ENCODE results near the gene CCSER1.

Gene CCSER1

GRCh38 chr4:90598741-90599140, 471.5 kb downstream of the CCSER1 start:
- DNase-seq (ENCODE audit: low read depth), result no peak
- H3K4me3 ChIP-seq (ENCODE audit: control insufficient read depth, low read depth, low read length), result no peak overlapping the region
- no peak for TF ChIP-seq CTCF (IDR thresholded peaks at IDR 0.05; ENCODE audit: control insufficient read depth, insufficient read depth, low read depth, low read length, missing control alignments)

GRCh38 chr4:90602726-90603125, 475.5 kb downstream of the CCSER1 start:
- H3K4me3 ChIP-seq (ENCODE audit: control insufficient read depth, low read depth, low read length), result no peak overlapping the region
- no peak for TF ChIP-seq CTCF (IDR thresholded peaks at IDR 0.05; ENCODE audit: control insufficient read depth, insufficient read depth, low read depth, low read length, missing control alignments)

GRCh38 chr4:90603540-90603939, 476.3 kb downstream of the CCSER1 start:
- DNase-seq (ENCODE audit: low read depth), result no peak
- no peak for TF ChIP-seq CTCF (IDR thresholded peaks at IDR 0.05; ENCODE audit: control insufficient read depth, insufficient read depth, low read depth, low read length, missing control alignments)
- H3K4me3 ChIP-seq (ENCODE audit: control insufficient read depth, low read depth, low read length), result no peak overlapping the region

More at GRCh38 chr4:90602726-90603125, 475.5 kb downstream of the CCSER1 start:
- DNase-seq (ENCODE audit: low read depth), result no peak

GRCh38 chr4:90606781-90607180, 479.6 kb downstream of the CCSER1 start:
- DNase-seq (ENCODE audit: low read depth), result no peak
- no peak overlapping the region for H3K4me3 ChIP-seq (ENCODE audit: control insufficient read depth, low read depth, low read length)
- no peak for TF ChIP-seq CTCF (IDR thresholded peaks at IDR 0.05; ENCODE audit: control insufficient read depth, insufficient read depth, low read depth, low read length, missing control alignments)

- no peak overlapping the region for H3K4me3 ChIP-seq (ENCODE audit: control insufficient read depth, low read depth, low read length)
- TF ChIP-seq CTCF (IDR thresholded peaks at IDR 0.05; ENCODE audit: control insufficient read depth, insufficient read depth, low read depth, low read length, missing control alignments), result no peak
- no peak for DNase-seq (ENCODE audit: low read depth)
Measured at GRCh38 chr4:90614371-90614770, 487.2 kb downstream of the CCSER1 start.

- TF ChIP-seq CTCF (IDR thresholded peaks at IDR 0.05; ENCODE audit: control insufficient read depth, insufficient read depth, low read depth, low read length, missing control alignments), result no peak
- no peak overlapping the region for H3K4me3 ChIP-seq (ENCODE audit: control insufficient read depth, low read depth, low read length)
- no peak for DNase-seq (ENCODE audit: low read depth)
Measured at GRCh38 chr4:90621080-90621479, 493.9 kb downstream of the CCSER1 start.

GRCh38 chr4:90624781-90625180, 497.6 kb downstream of the CCSER1 start:
- no peak for DNase-seq (ENCODE audit: low read depth)
- no peak for TF ChIP-seq CTCF (IDR thresholded peaks at IDR 0.05; ENCODE audit: control insufficient read depth, insufficient read depth, low read depth, low read length, missing control alignments)
- no peak overlapping the region for H3K4me3 ChIP-seq (ENCODE audit: control insufficient read depth, low read depth, low read length)
